ENCODE measurements around the gene NDUFS8.
"Not testable (repeated sequence)": the region's sequence is repeated elsewhere in the genome, so short reads cannot be mapped to it uniquely, and the experiment has no call there.

The NDUFS8 gene

GRCh38 chr11:68030318-68031143 is at the start of gene NDUFS8:
NDUFS8 (plus strand) TSS chr11:68030681; CDS start chr11:68032152, 1,471 bp downstream.
- no peak for TF ChIP-seq ZNF274 (IDR thresholded peaks at IDR 0.05; ENCODE audit: low read depth, low read length)
- peak within 1 kb of the TSS; percentile 79 for H3K4me3 ChIP-seq (ENCODE audit: low read length)

- H3K4me3 ChIP-seq (ENCODE audit: low read length) = not testable (repeated sequence)
Measured at GRCh38 chr11:67981226-67981625, 49.3 kb upstream of the NDUFS8 start.

- not testable (repeated sequence) for H3K4me3 ChIP-seq (ENCODE audit: low read length)
Measured at GRCh38 chr11:67982255-67982857, 48.1 kb upstream of the NDUFS8 start.

- no peak overlapping the region for H3K4me3 ChIP-seq (ENCODE audit: low read length)
- no peak for TF ChIP-seq ZNF274 (IDR thresholded peaks at IDR 0.05; ENCODE audit: low read depth, low read length)
Measured at GRCh38 chr11:67983951-67984350, 46.5 kb upstream of the NDUFS8 start.

- H3K4me3 ChIP-seq (ENCODE audit: low read length) = not testable (repeated sequence)
Measured at GRCh38 chr11:67985302-67985701, 45.2 kb upstream of the NDUFS8 start.

- H3K4me3 ChIP-seq (ENCODE audit: low read length) = not testable (repeated sequence)
Measured at GRCh38 chr11:67990546-67991346, 39.7 kb upstream of the NDUFS8 start.

- H3K4me3 ChIP-seq (ENCODE audit: low read length) = not testable (repeated sequence)
Measured at GRCh38 chr11:67991347-67992121, 38.9 kb upstream of the NDUFS8 start.

GRCh38 chr11:67993821-67994220 is 36.7 kb upstream of the NDUFS8 start:
- not testable (repeated sequence) for H3K4me3 ChIP-seq (ENCODE audit: low read length)

GRCh38 chr11:67994387-67994786 is 36.1 kb upstream of the NDUFS8 start:
- H3K4me3 ChIP-seq (ENCODE audit: low read length) = not testable (repeated sequence)

- H3K4me3 ChIP-seq (ENCODE audit: low read length) = not testable (repeated sequence)
Measured at GRCh38 chr11:67995129-67995528, 35.4 kb upstream of the NDUFS8 start.

- H3K4me3 ChIP-seq (ENCODE audit: low read length) = not testable (repeated sequence)
Measured at GRCh38 chr11:67995579-67995978, 34.9 kb upstream of the NDUFS8 start.

- no peak overlapping the region for H3K4me3 ChIP-seq (ENCODE audit: low read length)
- TF ChIP-seq ZNF274 (IDR thresholded peaks at IDR 0.05; ENCODE audit: low read depth, low read length) = no peak
Measured at GRCh38 chr11:67996051-67996450, 34.4 kb upstream of the NDUFS8 start.

- no peak for TF ChIP-seq ZNF274 (IDR thresholded peaks at IDR 0.05; ENCODE audit: low read depth, low read length)
- H3K4me3 ChIP-seq (ENCODE audit: low read length) = no peak overlapping the region
Measured at GRCh38 chr11:67996622-67997474, 33.6 kb upstream of the NDUFS8 start.

GRCh38 chr11:67997475-67997921 is 33.0 kb upstream of the NDUFS8 start:
- no peak overlapping the region for H3K4me3 ChIP-seq (ENCODE audit: low read length)
- no peak for TF ChIP-seq ZNF274 (IDR thresholded peaks at IDR 0.05; ENCODE audit: low read depth, low read length)

All from GM08714 (cell line).